ENCODE results near the gene CCR3. TPM values are rescaled to one million over a fixed set of nuclear protein-coding genes. Genes with fewer than 3 reads are reported as not detected.

The CCR3 gene
- total and polyA plus RNA-seq, 9 of the 15 experiments (the other 6 are each of a cell fraction or from before 2014, with no cell fraction given): not detected

GRCh38 chr3:46192939-46193338 lies 49.3 kb upstream of the CCR3 start:
- ATAC-seq (no peak), FAIRE-seq (no peak), DNase-seq (ENCODE audit: extremely low read depth in 1 of 4, low spot score in 3 of 4) (no peak)
- H3K9me1 ChIP-seq (ENCODE audit: control insufficient read depth, insufficient read depth, low read length): no peaks in the 10 kb centered on the region
- no peaks in the 10 kb centered on the region for H3K4me1 ChIP-seq (replicated peaks in 1 of 2; ENCODE audit: control insufficient read depth in 2 of 2, insufficient read depth in 2 of 2, low read length in 2 of 2)
- no peaks in the 10 kb centered on the region for H4K20me1 ChIP-seq (replicated peaks; ENCODE audit: control insufficient read depth, insufficient read depth, low read length)
- in situ Hi-C loops (cut with MboI): no loop called here
- ChIA-PET CTCF (ENCODE audit: low intra/inter-chr PET ratio) (no interaction called here), POLR2A (no interaction called here)
- no peak overlapping the region for H2AFZ ChIP-seq (ENCODE audit: low read depth, low read length)
- peaks cover 4 to 10% of the 10 kb centered on the region in 2 experiments; a peak in 4 of 5 replicates for H3K27me3 ChIP-seq (ENCODE audit: control insufficient read depth in 2 of 2, insufficient read depth in 2 of 2, low read length in 2 of 2)
- TF ChIP-seq CLOCK (CRISPR knock-in tag; IDR thresholded peaks at IDR 0.05; ENCODE audit: borderline replicate concordance): no peak
- TF ChIP-seq ZNF184 (CRISPR knock-in tag; IDR thresholded peaks at IDR 0.05): peak; percentile 90
- TF ChIP-seq RBM25 (IDR thresholded peaks at IDR 0.05; ENCODE audit: low read depth, low read length, severe bottlenecking): peak; percentile 56
- WGBS (ENCODE audit: insufficient coverage, low coverage, missing lambda C conversion rate): 2% methylated on average over 5 of the region's 5 CpGs
- intact Hi-C loops (cut with micrococcal nuclease): no loop called here
- no peak overlapping the region for H3K9ac ChIP-seq (ENCODE audit: insufficient read depth in 1 of 2, low read depth in 2 of 2, low read length in 2 of 2)
- no peak overlapping the region for H3K4me3 ChIP-seq
- H3K79me2 ChIP-seq (ENCODE audit: control insufficient read depth, insufficient read depth, low read length): no peaks in the 10 kb centered on the region
- H3K36me3 ChIP-seq (ENCODE audit: control insufficient read depth, insufficient read depth, low read length): no peaks in the 10 kb centered on the region
- H3K27ac ChIP-seq (ENCODE audit: extremely low read depth, low read depth, low read length): no peak overlapping the region
- BruUV-seq (replicated peaks): no TSS peak
- no peaks in the 10 kb centered on the region for H3K9me3 ChIP-seq (replicated peaks; ENCODE audit: control insufficient read depth, insufficient read depth, low read depth, low read length)
- no peak overlapping the region for H3K4me2 ChIP-seq (ENCODE audit: insufficient read depth, low read length)

Measured in K562 (cell line).